Transverse colon (tissue), 4 donors: ENCODE measurements around the gene SENP3. TPM values are rescaled to one million over a fixed set of nuclear protein-coding genes. Genes with fewer than 3 reads are reported as not detected.
A peak's percentile ranks its signal among the peaks of the same experiment; 100 is the strongest.

ENCODE experiments used
- DNase-seq: peaks from one replicate; pipeline ENCODE4 v3.0.0-alpha.2; 2019
- H3K27ac ChIP-seq, 4 donors: fragments of 200-600 bp; sonication (generic); 2 replicates each; pipeline ENCODE4 v1.5.1; 2016 to 2018; ENCODE audit warnings: inconsistent platforms in 4 of 4
- H3K27me3 ChIP-seq: fragments of 200-600 bp; sonication (generic); 2 replicates; pipeline ENCODE4 v1.5.1; 2017; ENCODE audit warnings: inconsistent platforms
- H3K36me3 ChIP-seq, 4 donors: fragments of 200-600 bp; sonication (generic); 2 replicates each; pipeline ENCODE4 v1.5.1; 2017 to 2019; ENCODE audit warnings: inconsistent platforms in 4 of 4
- H3K4me1 ChIP-seq, 4 donors: fragments of 200-600 bp; sonication (generic); 2 replicates each; pipeline ENCODE4 v1.5.1; 2017 to 2020; ENCODE audit warnings: inconsistent platforms in 4 of 4
- H3K4me3 ChIP-seq, 4 donors: fragments of 200-600 bp; sonication (generic); 1 replicate in 1 of 4; 2 replicates in 3 of 4; pipeline versions ENCODE4 v1.5.1 to v1.6.1; 2017 to 2019; ENCODE audit warnings: inconsistent platforms in 4 of 4
- H3K9me3 ChIP-seq, 2 donors: fragments of 200-600 bp; sonication (generic); 2 replicates each; pipeline ENCODE4 v1.5.1; 2017 to 2019; ENCODE audit warnings: inconsistent platforms in 2 of 2
- CTCF ChIP-seq, 5 experiments: fragments of 200-600 bp in 3 of 5; fragments of 450-650 bp in 2 of 5; sonication (generic) in 3 of 5; IDR thresholded peaks; 1 replicate in 2 of 5; 2 replicates in 3 of 5; pipeline ENCODE4 v1.5.1; 2016 to 2017; ENCODE audit warnings: antibody characterized with exemption in 5 of 5, inconsistent platforms in 3 of 5, mild to moderate bottlenecking in 2 of 5, moderate library complexity in 1 of 5
- EP300 ChIP-seq: sonication (generic); formaldehyde crosslinking; IDR thresholded peaks from one replicate; pipeline ENCODE4 v1.6.1; 2017; ENCODE audit warnings: antibody characterized with exemption, low read depth
- POLR2A ChIP-seq: fragments of 450-650 bp; IDR thresholded peaks from one replicate; pipeline ENCODE4 v1.6.1; 2016; ENCODE audit warnings: antibody characterized with exemption, mild to moderate bottlenecking, moderate library complexity
- POLR2AphosphoS5 ChIP-seq, 3 donors: sonication (generic); formaldehyde crosslinking; IDR thresholded peaks; one replicate each; pipeline ENCODE4 v1.6.1; 2016; ENCODE audit warnings: antibody characterized with exemption in 3 of 3
- WGBS, 2 donors: methylation state at CpG; one replicate each; pipeline ENCODE4 v1.1.5; 2018; ENCODE audit warnings: low coverage in 1 of 2; 5-methylcytosine and 5-hydroxymethylcytosine counted together
- in situ Hi-C, 4 donors: fragments of 200-750 bp; cut with MboI; loops; one replicate each; pipeline versions ENCODE4 v1.15.0 to v1.15.1; 2017; ENCODE audit warnings: low sequenced_read_pairs in 3 of 4, low pct_ligation_motif_present in 1 of 4, low pct_unique_long_range_greater_than_20kb in 1 of 4
- intact Hi-C: fragments of 100-400 bp; cut with DNase I; formaldehyde crosslinking; loops from one replicate; pipeline ENCODE4 v1.15.1; 2023; ENCODE audit warnings: low total_unique reads
- total RNA-seq, 4 donors: library from RNA; depleted of rRNA; stranded (reverse); fragments of >200 nt; gene quantifications; one replicate each; pipeline ENCODE4 v1.1.0, GENCODE V29; 2016

Gene SENP3
- total RNA-seq, 4 donors from 2014 or later = 37.0 to 159 (median 45.2) TPM

GRCh38 chr17:7587420-7588151 lies 25.9 kb downstream of the SENP3 start:
- Histone ChIP-seq H3K9me3 (no peaks in the 10 kb centered on the region), H3K27me3 (no peaks in the 10 kb centered on the region), H3K4me3 (no peak overlapping the region), H3K4me1 (peaks cover 14 to 49% (median 35%) of the 10 kb centered on the region in 4 donors), H3K27ac (peak overlapping the region; percentile 66 to 83 (median 76)), H3K36me3 (peaks cover 0 to 17% (median 6%) of the 10 kb centered on the region in 4 donors)
- TF ChIP-seq CTCF (IDR thresholded peaks at IDR 0.05) = no peak
- no peak for TF ChIP-seq POLR2AphosphoS5 (IDR thresholded peaks at IDR 0.05)
- no peak for TF ChIP-seq EP300
- TF ChIP-seq POLR2A = no peak
- intact Hi-C loops (loop anchor here (10.0 kb wide), 1 partner anchor 543 kb away; the partner anchor contains the start of gene SLC16A11), in situ Hi-C loops (no loop called here)
- 67 to 88% methylated on average over 6 to 12 of the region's 12 CpGs for WGBS, 2 donors
- no peak for DNase-seq

GRCh38 chr17:7588553-7589203 lies 27.0 kb downstream of the SENP3 start:
- Histone ChIP-seq H3K36me3 (peaks cover 0 to 28% (median 11%) of the 10 kb centered on the region in 4 donors), H3K27me3 (no peaks in the 10 kb centered on the region), H3K4me1 (peaks cover 7 to 41% (median 27%) of the 10 kb centered on the region in 4 donors), H3K4me3 (peak overlapping the region; percentile 31 to 45 (median 33)), H3K9me3 (no peaks in the 10 kb centered on the region), H3K27ac (peak overlapping the region; percentile 66 to 83 (median 76))
- no peak for TF ChIP-seq CTCF (IDR thresholded peaks at IDR 0.05)
- no peak for TF ChIP-seq POLR2A
- no peak for TF ChIP-seq EP300
- no peak for TF ChIP-seq POLR2AphosphoS5 (IDR thresholded peaks at IDR 0.05)
- in situ Hi-C loops (no loop called here), intact Hi-C loops (loop anchor here (10.0 kb wide), 1 partner anchor 544 kb away; the partner anchor contains the start of gene SLC16A11)
- no peak for DNase-seq
- 40 to 81% methylated on average over 4 to 21 of the region's 30 CpGs for WGBS, 2 donors

- H3K36me3 ChIP-seq = peaks cover 0 to 34% (median 14%) of the 10 kb centered on the region in 4 donors
- in situ Hi-C loops = no loop called here
- WGBS, 2 donors = 54 to 60% methylated on average over 3 to 20 of the region's 56 CpGs
- TF ChIP-seq POLR2AphosphoS5 (IDR thresholded peaks at IDR 0.05) = peak in 2 of 3 donors; percentile 44 to 53
- no peak for TF ChIP-seq EP300
- TF ChIP-seq POLR2A = no peak
- TF ChIP-seq CTCF (IDR thresholded peaks at IDR 0.05) = peak; percentile 83 to 91 (median 88)
- no peaks in the 10 kb centered on the region for H3K9me3 ChIP-seq
- peaks cover 5 to 38% (median 25%) of the 10 kb centered on the region in 4 donors for H3K4me1 ChIP-seq
- intact Hi-C loops = loop anchor here (10.0 kb wide), 1 partner anchor 545 kb away; the partner anchor contains the start of gene SLC16A11
- peak overlapping the region; percentile 31 to 45 (median 33) for H3K4me3 ChIP-seq
- DNase-seq = peak; percentile 81
- H3K27me3 ChIP-seq = no peaks in the 10 kb centered on the region
- H3K27ac ChIP-seq = peak overlapping the region; percentile 66 to 83 (median 76)
Observed at GRCh38 chr17:7589204-7589868, 27.6 kb downstream of the SENP3 start.
